ENCODE measurements around the gene PARP1. TPM values are rescaled to one million over a fixed set of nuclear protein-coding genes. Genes with fewer than 3 reads are reported as not detected.

Gene PARP1
- total RNA-seq (100 to 1,000 TPM; 107 to 168 (median 152) TPM), polyA plus RNA-seq (10 to 100 TPM; 16.4 to 58.8 (median 18.6) TPM)

DNA sequence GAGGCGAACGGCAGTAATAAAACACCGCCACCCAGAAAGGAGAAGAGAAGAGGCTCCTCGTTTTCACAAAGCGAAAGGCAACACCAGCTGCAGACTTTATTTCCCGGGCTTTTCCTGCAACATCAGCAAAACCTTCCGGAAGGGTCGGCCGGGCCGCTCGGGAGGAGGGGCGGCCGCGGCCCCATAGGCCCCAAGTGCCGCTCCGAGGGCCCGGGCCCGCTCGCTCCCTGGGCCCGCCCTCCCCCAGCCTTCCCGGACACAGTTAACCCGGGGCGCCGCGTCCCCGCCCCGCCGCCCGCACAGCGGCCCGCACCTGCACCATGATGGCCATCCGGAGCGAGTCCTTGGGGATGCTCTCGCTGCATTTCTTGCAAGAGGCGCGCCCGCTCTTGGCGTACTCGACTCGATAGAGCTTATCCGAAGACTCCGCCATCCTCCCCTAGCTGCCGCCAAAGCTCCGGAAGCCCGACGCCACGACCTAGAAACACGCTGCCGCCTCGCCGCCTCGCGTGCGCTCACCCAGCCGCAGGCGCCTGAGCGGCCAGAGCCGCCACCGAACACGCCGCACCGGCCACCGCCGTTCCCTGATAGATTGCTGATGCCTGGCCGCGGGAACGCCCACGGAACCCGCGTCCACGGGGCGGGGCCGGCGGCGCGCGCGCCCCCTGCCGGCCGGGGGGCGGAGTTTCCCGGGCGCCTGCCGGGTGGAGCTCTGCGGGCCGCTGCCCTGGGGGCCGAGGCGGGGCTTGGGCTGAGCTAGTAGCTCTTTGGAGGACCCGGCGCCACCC, at the start of gene PARP1:
Gene PARP1 (minus strand): TSS at position 597 of the 788 bp plus-strand sequence. CDS start 164 bp downstream, at position 433.
- 0% methylated on average over 90 of the region's 90 CpGs for WGBS, 2 donors
- TF ChIP-seq POLR2A (IDR thresholded peaks at IDR 0.05) (peak; percentile 68 to 77), POLR2AphosphoS5 (IDR thresholded peaks at IDR 0.05) (peak; percentile 80 to 96 (median 96)), EP300 (IDR thresholded peaks at IDR 0.05) (no peak)
- TF ChIP-seq, protein P1, sequence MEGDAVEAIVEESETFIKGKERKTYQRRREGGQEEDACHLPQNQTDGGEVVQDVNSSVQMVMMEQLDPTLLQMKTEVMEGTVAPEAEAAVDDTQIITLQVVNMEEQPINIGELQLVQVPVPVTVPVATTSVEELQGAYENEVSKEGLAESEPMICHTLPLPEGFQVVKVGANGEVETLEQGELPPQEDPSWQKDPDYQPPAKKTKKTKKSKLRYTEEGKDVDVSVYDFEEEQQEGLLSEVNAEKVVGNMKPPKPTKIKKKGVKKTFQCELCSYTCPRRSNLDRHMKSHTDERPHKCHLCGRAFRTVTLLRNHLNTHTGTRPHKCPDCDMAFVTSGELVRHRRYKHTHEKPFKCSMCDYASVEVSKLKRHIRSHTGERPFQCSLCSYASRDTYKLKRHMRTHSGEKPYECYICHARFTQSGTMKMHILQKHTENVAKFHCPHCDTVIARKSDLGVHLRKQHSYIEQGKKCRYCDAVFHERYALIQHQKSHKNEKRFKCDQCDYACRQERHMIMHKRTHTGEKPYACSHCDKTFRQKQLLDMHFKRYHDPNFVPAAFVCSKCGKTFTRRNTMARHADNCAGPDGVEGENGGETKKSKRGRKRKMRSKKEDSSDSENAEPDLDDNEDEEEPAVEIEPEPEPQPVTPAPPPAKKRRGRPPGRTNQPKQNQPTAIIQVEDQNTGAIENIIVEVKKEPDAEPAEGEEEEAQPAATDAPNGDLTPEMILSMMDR (IDR thresholded peaks at IDR 0.05), result peak in 1 of 4 experiments; percentile 81
- intact Hi-C loops (cut with DNase I), result loop anchor here (5.0 kb wide), 2 partner anchors 100 to 140 kb away; partner anchors contain the start of genes LIN9 and STUM

DNA sequence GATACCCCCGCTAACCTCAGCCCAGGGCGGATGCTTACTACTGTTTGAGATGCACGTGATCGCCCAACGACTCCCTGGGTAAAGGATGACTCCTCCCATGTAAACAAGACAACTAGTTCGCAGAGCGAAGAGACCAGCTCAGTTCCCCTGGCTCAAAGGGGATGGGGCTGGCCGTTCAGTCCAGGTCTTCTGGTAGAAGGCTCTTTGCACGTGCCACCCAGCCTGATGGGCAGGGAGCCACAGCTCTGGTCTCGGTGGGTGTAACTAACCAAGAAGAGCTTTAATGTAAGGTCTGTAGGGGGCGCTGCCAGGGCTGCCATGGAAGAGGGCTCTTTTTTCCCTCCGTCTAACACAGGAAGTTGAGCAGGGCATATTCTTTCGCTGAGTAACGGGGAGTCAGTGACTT, 49.4 kb upstream of the PARP1 start:
- WGBS, 2 donors, result 54 to 75% methylated on average over 14 of the region's 14 CpGs
- intact Hi-C loops (cut with DNase I), result no loop called here
- H3K4me3 ChIP-seq, result no peak overlapping the region
- no peak for TF ChIP-seq EP300 (IDR thresholded peaks at IDR 0.05)
- no peak for TF ChIP-seq POLR2A (IDR thresholded peaks at IDR 0.05)
- TF ChIP-seq, protein P1 (IDR thresholded peaks at IDR 0.05), result no peak
- TF ChIP-seq POLR2AphosphoS5 (IDR thresholded peaks at IDR 0.05), result no peak
- DNase-seq, result no peak
- H3K27ac ChIP-seq, result no peak overlapping the region
- H3K36me3 ChIP-seq, result no peaks in the 10 kb centered on the region
- H3K27me3 ChIP-seq, result no peaks in the 10 kb centered on the region
- H3K4me1 ChIP-seq, result no peaks in the 10 kb centered on the region
- H3K9me3 ChIP-seq, result peaks cover 0 to 3% (median 0%) of the 10 kb centered on the region in 4 donors

More for the DNA sequence above, at the start of gene PARP1:
- peak within 1 kb of the TSS; percentile 89 to 94 (median 93) for H3K27ac ChIP-seq
- H3K4me3 ChIP-seq, result peak within 1 kb of the TSS; percentile 76 to 86 (median 82)
- H3K4me1 ChIP-seq, result peaks cover 0 to 46% (median 43%) of the 10 kb centered on the region in 4 donors
- DNase-seq, result peak; percentile 97
- no peaks in the 10 kb centered on the region for H3K36me3 ChIP-seq
- H3K27me3 ChIP-seq, result no peaks in the 10 kb centered on the region
- no peaks in the 10 kb centered on the region for H3K9me3 ChIP-seq

DNA sequence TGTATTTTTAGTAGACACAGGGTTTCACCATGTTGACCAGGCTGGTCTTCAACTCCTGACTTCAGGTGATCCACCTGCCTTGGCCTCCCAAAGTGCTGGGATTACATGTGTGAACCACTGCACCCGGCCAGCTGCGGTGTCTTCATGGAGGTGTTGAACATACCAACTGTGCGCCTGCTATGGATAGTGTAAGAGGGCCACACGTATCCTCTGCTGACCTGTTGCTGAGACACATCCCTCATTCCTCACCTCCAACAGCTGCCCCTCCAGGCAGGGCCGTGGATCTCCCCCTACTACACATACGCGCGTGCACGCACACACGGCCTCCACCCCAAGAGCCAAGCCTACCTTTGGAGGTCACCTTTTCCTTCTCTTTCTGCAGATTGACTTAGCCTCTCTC, 48.0 kb upstream of the PARP1 start:
- Histone ChIP-seq H3K4me3 (no peak overlapping the region), H3K4me1 (no peaks in the 10 kb centered on the region), H3K36me3 (no peaks in the 10 kb centered on the region), H3K27me3 (no peaks in the 10 kb centered on the region), H3K27ac (no peak overlapping the region), H3K9me3 (no peaks in the 10 kb centered on the region)
- 94 to 96% methylated on average over 10 of the region's 10 CpGs for WGBS, 2 donors
- intact Hi-C loops (cut with DNase I), result no loop called here
- TF ChIP-seq, protein P1 (IDR thresholded peaks at IDR 0.05), result no peak
- TF ChIP-seq EP300 (IDR thresholded peaks at IDR 0.05) (no peak), POLR2A (IDR thresholded peaks at IDR 0.05) (no peak), POLR2AphosphoS5 (IDR thresholded peaks at IDR 0.05) (no peak)
- DNase-seq, result no peak

DNA sequence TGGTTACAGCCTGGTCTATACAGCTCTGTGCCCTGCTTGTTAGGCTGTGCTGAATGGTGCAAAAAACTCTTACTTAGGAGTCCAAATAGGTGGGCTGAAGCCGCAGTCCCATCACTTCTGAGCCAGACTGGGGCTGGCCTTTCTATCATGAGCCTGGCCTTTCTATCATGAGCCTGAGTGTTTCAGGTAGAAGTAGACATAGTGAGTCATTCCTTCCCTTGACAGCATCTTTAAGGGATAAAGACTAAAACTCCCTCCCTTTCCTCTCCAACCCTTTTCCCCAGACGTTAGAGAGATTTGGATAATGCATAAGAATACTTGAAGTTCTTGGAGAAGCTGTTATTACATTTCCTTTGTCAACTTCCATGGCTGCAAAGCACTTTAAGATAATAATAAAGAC, 46.5 kb upstream of the PARP1 start:
- no peak overlapping the region for H3K27ac ChIP-seq
- H3K27me3 ChIP-seq, result no peaks in the 10 kb centered on the region
- no peak overlapping the region for H3K4me3 ChIP-seq
- 77 to 84% methylated on average over 2 of the region's 2 CpGs for WGBS, 2 donors
- intact Hi-C loops (cut with DNase I), result no loop called here
- no peaks in the 10 kb centered on the region for H3K36me3 ChIP-seq
- no peaks in the 10 kb centered on the region for H3K9me3 ChIP-seq
- TF ChIP-seq, protein P1 (IDR thresholded peaks at IDR 0.05), result no peak
- TF ChIP-seq POLR2A (IDR thresholded peaks at IDR 0.05), result no peak
- no peak for TF ChIP-seq POLR2AphosphoS5 (IDR thresholded peaks at IDR 0.05)
- TF ChIP-seq EP300 (IDR thresholded peaks at IDR 0.05), result no peak
- no peaks in the 10 kb centered on the region for H3K4me1 ChIP-seq
- no peak for DNase-seq

Measured in sigmoid colon (tissue), 7 donors.